ENCODE results near the gene NFU1. TPM values are rescaled to one million over a fixed set of nuclear protein-coding genes. Genes with fewer than 3 reads are reported as not detected.

NFU1 gene
- total and polyA plus RNA-seq, 2 of the 8 experiments (the other 6 are each of a cell fraction or from before 2014, with no cell fraction given) = 18.4 to 45.5 TPM

- H3K18ac ChIP-seq (ENCODE audit: extremely low read depth, low read length) = no peak overlapping the region
- H3K36me3 ChIP-seq (ENCODE audit: control insufficient read depth in 2 of 4, insufficient read depth in 4 of 4, low read length in 3 of 4) = peaks cover 0 to 4% (median 0%) of the 10 kb centered on the region in 4 experiments; a peak in 1 of 8 replicates
- H4K8ac ChIP-seq (ENCODE audit: extremely low read depth, insufficient read depth, low read length) = no peak overlapping the region
- H3K4ac ChIP-seq (replicated peaks; ENCODE audit: insufficient read length, low read depth, low read length) = no peak overlapping the region
- H3K79me1 ChIP-seq (ENCODE audit: low read depth, low read length) = peaks cover 4% of the 10 kb centered on the region
- H2BK5ac ChIP-seq (ENCODE audit: low read depth, low read length) = no peak overlapping the region
- peaks cover 2 to 4% of the 10 kb centered on the region in 2 experiments for H4K20me1 ChIP-seq (replicated peaks in 1 of 2; ENCODE audit: control insufficient read depth in 1 of 2, insufficient read depth in 2 of 2, low read length in 2 of 2)
- H3K56ac ChIP-seq (replicated peaks; ENCODE audit: insufficient read length, low read depth, low read length) = peak overlapping the region; percentile 74
- no peak overlapping the region for H4K91ac ChIP-seq (replicated peaks; ENCODE audit: insufficient read length, low read length)
- no peak overlapping the region for H3K23ac ChIP-seq (ENCODE audit: insufficient read length)
- peaks cover 2% of the 10 kb centered on the region; the same call in 1 of the 2 replicates for H3K23me2 ChIP-seq (ENCODE audit: low read depth, low read length)
- no peak overlapping the region for H2AK5ac ChIP-seq (ENCODE audit: low read depth, low read length)
- H2AFZ ChIP-seq (ENCODE audit: low read length) = no peak overlapping the region
- POLR2A ChIA-PET (ENCODE audit: partially characterized antibody) = interaction anchor here (0.6 to 3.0 kb wide), 5 partner anchors 10 to 52 kb away, joined by 3 to 10 read pairs (median 4); partner anchors contain the start of gene NFU1
- H3K9ac ChIP-seq (replicated peaks in 1 of 4; ENCODE audit: extremely low read depth in 1 of 4, low read depth in 3 of 4, low read length in 3 of 4) = peak overlapping the region; percentile 34 to 73 (median 63); a peak in 4 of 7 replicates
- H3K27ac ChIP-seq (ENCODE audit: low read depth, low read length) = no peak overlapping the region
- H2BK15ac ChIP-seq (ENCODE audit: low read length) = no peak overlapping the region
- no peak overlapping the region for H2BK12ac ChIP-seq (ENCODE audit: low read depth, low read length)
- no peak overlapping the region for H4K5ac ChIP-seq (ENCODE audit: insufficient read length, low read depth, low read length)
- H3K9me3 ChIP-seq (ENCODE audit: insufficient read depth in 2 of 2, low read depth in 1 of 2, low read length in 1 of 2) = no peaks in the 10 kb centered on the region
- H3K4me1 ChIP-seq (replicated peaks in 1 of 4; ENCODE audit: control insufficient read depth in 3 of 4, insufficient read depth in 4 of 4, low read length in 3 of 4) = peaks cover 0 to 5% (median 0%) of the 10 kb centered on the region in 4 experiments; a peak in 3 of 7 replicates
- no peak overlapping the region for H2BK20ac ChIP-seq (ENCODE audit: low read length)
- H3K4me2 ChIP-seq (ENCODE audit: insufficient read depth in 1 of 2, low read depth in 2 of 2, low read length in 2 of 2) = peak overlapping the region; percentile 71 to 76
- H3K4me3 ChIP-seq (ENCODE audit: extremely low read depth in 1 of 4, insufficient read depth in 2 of 4, low read depth in 3 of 4, low read length in 4 of 4) = peak overlapping the region; percentile 65 to 77 (median 70)
- CTCF ChIA-PET (ENCODE audit: partially characterized antibody) = interaction anchor here (0.6 to 1.7 kb wide), 2 partner anchors 11 to 179 kb away, joined by 4 to 12 read pairs; no protein-coding TSS in a partner anchor
- H3K27me3 ChIP-seq (replicated peaks in 1 of 4; ENCODE audit: control insufficient read depth in 3 of 4, extremely low read depth in 1 of 4, insufficient read depth in 3 of 4, low read length in 3 of 4) = no peaks in the 10 kb centered on the region
- peaks cover 0 to 51% of the 10 kb centered on the region in 2 experiments; a peak in 3 of 4 replicates for H3K79me2 ChIP-seq (ENCODE audit: control insufficient read depth in 1 of 2, insufficient read depth in 2 of 2, low read length in 2 of 2)
- no peak for TF ChIP-seq SUZ12 (IDR thresholded peaks at IDR 0.05; ENCODE audit: low read length)
- TF ChIP-seq, protein P1, sequence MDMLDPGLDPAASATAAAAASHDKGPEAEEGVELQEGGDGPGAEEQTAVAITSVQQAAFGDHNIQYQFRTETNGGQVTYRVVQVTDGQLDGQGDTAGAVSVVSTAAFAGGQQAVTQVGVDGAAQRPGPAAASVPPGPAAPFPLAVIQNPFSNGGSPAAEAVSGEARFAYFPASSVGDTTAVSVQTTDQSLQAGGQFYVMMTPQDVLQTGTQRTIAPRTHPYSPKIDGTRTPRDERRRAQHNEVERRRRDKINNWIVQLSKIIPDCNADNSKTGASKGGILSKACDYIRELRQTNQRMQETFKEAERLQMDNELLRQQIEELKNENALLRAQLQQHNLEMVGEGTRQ (IDR thresholded peaks at IDR 0.05; ENCODE audit: low read length) = no peak
- no peak for TF ChIP-seq RFX5 (IDR thresholded peaks at IDR 0.05; ENCODE audit: borderline replicate concordance, low read depth, low read length)
- no peak for TF ChIP-seq CREB1 (IDR thresholded peaks at IDR 0.05)
- no peak for TF ChIP-seq TAF7 (optimal IDR thresholded peaks at IDR 0.05; ENCODE audit: borderline replicate concordance, low read depth, low read length)
- no peak for TF ChIP-seq GTF2F1 (IDR thresholded peaks at IDR 0.05; ENCODE audit: borderline replicate concordance, low read depth, low read length)
- no peak for TF ChIP-seq EZH2 (IDR thresholded peaks at IDR 0.05; ENCODE audit: low read depth, low read length, severe bottlenecking)
- TF ChIP-seq KDM5A (IDR thresholded peaks at IDR 0.05; ENCODE audit: low read length) = no peak
- WGBS, 2 experiments (ENCODE audit: extremely low coverage in 1 of 2, insufficient coverage in 1 of 2, insufficient read length in 1 of 2, insufficient replicate concordance in 2 of 2, low coverage in 1 of 2, low lambda C conversion rate in 2 of 2, missing lambda C conversion rate in 1 of 2) = 15% methylated on average over 6 of the region's 6 CpGs; no CpG with 5 or more reads in 1 of the 2 experiments
- DNase-seq (ENCODE audit: low read depth in 1 of 2, low spot score in 2 of 2) = peak in 1 of 2 experiments; percentile 11
- no peak overlapping the region for H3K14ac ChIP-seq (ENCODE audit: insufficient read length)
- no peak for FAIRE-seq
- H2BK120ac ChIP-seq (replicated peaks; ENCODE audit: low read depth, low read length) = no peak overlapping the region
Observed at GRCh38 chr2:69386360-69386759, 50.9 kb downstream of the NFU1 start.
